GM10266 (cell line): ENCODE results near the gene SCGB1D1.

Source experiments
- DNase-seq: peaks from one replicate; pipeline ENCODE4 v3.0.0; 2012; ENCODE audit errors: extremely low spot score
- TF ChIP-seq, protein P1 (sequence below): IDR thresholded peaks from 2 replicates; pipeline ENCODE4 v1.5.1; 2012; ENCODE audit warnings: mild to moderate bottlenecking, low read depth; ENCODE audit not compliant: control insufficient read depth, insufficient read depth; ENCODE audit errors: missing control alignments

The SCGB1D1 gene

DNA sequence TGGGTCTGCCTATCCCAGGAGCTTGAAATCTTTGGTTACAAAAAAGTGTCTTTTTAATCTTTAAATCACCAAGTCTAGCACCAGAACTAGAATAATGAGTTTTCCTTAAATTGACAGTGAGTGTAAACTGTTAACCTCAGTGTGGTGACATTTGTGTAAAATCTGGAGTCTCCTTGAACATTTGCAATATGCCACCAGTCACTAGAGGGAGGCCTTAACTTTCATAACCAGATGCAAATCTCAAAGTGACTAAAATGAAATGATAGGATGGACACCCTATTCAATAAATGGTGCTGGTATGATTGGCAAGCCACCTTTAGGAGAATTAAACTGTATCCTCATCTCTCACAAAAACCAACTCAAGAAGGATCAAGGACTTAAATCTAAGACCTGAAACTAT lies 43.7 kb downstream of the SCGB1D1 start:
- TF ChIP-seq, protein P1, sequence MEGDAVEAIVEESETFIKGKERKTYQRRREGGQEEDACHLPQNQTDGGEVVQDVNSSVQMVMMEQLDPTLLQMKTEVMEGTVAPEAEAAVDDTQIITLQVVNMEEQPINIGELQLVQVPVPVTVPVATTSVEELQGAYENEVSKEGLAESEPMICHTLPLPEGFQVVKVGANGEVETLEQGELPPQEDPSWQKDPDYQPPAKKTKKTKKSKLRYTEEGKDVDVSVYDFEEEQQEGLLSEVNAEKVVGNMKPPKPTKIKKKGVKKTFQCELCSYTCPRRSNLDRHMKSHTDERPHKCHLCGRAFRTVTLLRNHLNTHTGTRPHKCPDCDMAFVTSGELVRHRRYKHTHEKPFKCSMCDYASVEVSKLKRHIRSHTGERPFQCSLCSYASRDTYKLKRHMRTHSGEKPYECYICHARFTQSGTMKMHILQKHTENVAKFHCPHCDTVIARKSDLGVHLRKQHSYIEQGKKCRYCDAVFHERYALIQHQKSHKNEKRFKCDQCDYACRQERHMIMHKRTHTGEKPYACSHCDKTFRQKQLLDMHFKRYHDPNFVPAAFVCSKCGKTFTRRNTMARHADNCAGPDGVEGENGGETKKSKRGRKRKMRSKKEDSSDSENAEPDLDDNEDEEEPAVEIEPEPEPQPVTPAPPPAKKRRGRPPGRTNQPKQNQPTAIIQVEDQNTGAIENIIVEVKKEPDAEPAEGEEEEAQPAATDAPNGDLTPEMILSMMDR = no peak
- DNase-seq = no peak

GRCh38 chr11:62236187-62236586 lies 46.2 kb downstream of the SCGB1D1 start:
- no peak for DNase-seq
- TF ChIP-seq, protein P1 = no peak

DNA sequence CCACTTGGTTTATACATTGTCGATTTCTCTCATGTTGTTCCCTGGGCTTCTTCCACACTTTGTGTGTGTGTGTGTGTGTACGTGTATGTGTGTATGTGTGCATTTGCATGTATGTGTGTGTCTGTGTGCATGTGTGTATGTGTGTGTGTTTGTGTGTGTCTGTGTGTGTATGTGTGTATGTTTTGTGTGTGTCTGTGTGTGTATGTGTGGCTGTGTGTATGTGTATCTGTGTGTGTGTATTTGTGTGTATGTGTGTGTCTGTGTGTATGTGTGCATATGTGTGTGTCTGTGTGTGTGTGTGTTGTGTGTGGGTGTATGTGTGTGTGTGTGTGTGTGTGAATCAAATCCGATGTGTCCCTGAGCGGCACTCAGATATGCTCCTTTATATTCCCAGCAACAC lies 47.5 kb downstream of the SCGB1D1 start:
- TF ChIP-seq, protein P1 = no peak
- no peak for DNase-seq

DNA sequence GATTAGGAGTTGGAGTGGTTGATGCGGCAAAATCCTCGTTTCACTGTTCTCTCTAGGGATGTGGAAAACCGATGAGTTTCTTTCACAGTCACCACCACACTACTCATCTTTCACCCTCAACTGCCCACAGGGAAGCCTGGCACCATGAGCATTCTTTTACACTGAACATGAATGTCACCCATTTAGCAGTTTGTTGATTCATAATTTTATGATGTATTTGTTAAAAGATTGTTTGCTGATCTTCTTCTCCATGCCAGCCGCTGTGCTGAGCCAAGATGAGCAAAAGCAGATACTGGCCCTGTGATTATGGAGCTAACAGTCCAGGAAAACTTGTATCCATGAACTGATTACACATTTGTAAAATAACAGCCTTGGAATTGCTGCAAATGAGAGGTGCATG lies 48.1 kb downstream of the SCGB1D1 start:
- no peak for DNase-seq
- TF ChIP-seq, protein P1 = no peak

GRCh38 chr11:62241095-62241494 lies 51.1 kb downstream of the SCGB1D1 start:
- no peak for DNase-seq
- TF ChIP-seq, protein P1 = no peak

DNA sequence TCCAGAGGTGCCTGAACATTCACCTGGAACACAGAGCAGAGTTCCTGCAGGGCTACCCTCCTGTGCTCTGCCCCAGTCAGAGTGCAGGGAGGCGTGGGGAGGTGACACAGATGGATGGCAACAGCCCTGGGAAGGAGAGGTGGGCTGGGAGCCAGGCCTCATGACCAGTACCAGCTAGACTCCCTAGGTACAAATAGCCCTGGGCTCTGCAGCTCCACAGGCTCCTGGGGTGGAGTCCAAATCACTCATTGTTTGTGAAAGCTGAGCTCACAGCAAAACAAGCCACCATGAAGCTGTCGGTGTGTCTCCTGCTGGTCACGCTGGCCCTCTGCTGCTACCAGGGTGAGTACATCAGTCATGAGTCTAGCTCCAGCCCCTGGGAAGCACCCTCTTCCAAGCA lies 52.0 kb downstream of the SCGB1D1 start, which contains the start of gene SCGB1D2:
Gene SCGB1D2, plus strand, starts transcription at position 219 of the 400 bp plus-strand sequence. Its CDS starts 69 bp downstream, at position 288.
- TF ChIP-seq, protein P1 = no peak
- no peak for DNase-seq
